HepG2 (cell line): ENCODE results near the gene COL18A1. TPM values are rescaled to one million over a fixed set of nuclear protein-coding genes. Genes with fewer than 3 reads are reported as not detected.
A peak's percentile ranks its signal among the peaks of the same experiment; 100 is the strongest.

Source experiments
- ADNP ChIP-seq: sonication (generic); formaldehyde crosslinking; IDR thresholded peaks from 2 replicates; pipeline ENCODE4 v1.4.0; 2020; ENCODE audit warnings: missing genetic modification reagents
- BRCA1 ChIP-seq: sonication (generic); formaldehyde crosslinking; IDR thresholded peaks from 2 replicates; pipeline ENCODE4 v1.4.0; 2020; ENCODE audit warnings: missing genetic modification reagents
- BRD4 ChIP-seq: sonication (generic); formaldehyde crosslinking; IDR thresholded peaks from 2 replicates; pipeline ENCODE4 v1.4.0; 2020; ENCODE audit warnings: missing genetic modification reagents
- CBX1 ChIP-seq: IDR thresholded peaks from one replicate; pipeline ENCODE4 v1.6.1; 2016; ENCODE audit warnings: antibody characterized with exemption, low read depth
- CEBPG ChIP-seq: IDR thresholded peaks from 2 replicates; pipeline ENCODE4 v1.6.1; 2016
- FOXJ3 ChIP-seq: sonication (generic); formaldehyde crosslinking; IDR thresholded peaks from 2 replicates; pipeline ENCODE4 v1.4.0; 2020; ENCODE audit warnings: missing genetic modification reagents, mild to moderate bottlenecking, borderline replicate concordance
- MIER2 ChIP-seq: IDR thresholded peaks from 2 replicates; pipeline ENCODE4 v1.6.1; 2016; ENCODE audit warnings: missing biosample characterization, missing genetic modification reagents
- SMAD1 ChIP-seq: sonication (generic); formaldehyde crosslinking; IDR thresholded peaks from 2 replicates; pipeline ENCODE4 v1.4.0; 2020; ENCODE audit warnings: missing genetic modification reagents, low read depth, mild to moderate bottlenecking, borderline replicate concordance
- TBX3 ChIP-seq: fragments of 450-650 bp; IDR thresholded peaks from 2 replicates; pipeline ENCODE4 v1.6.1; 2017; ENCODE audit warnings: antibody characterized with exemption, mild to moderate bottlenecking, inconsistent platforms, borderline replicate concordance
- TCF7L2 ChIP-seq: IDR thresholded peaks from 2 replicates; pipeline ENCODE4 v1.6.1; 2011; ENCODE audit warnings: mild to moderate bottlenecking, low read depth, low read length, moderate library complexity
- ZBTB7A ChIP-seq: sonication (generic); formaldehyde crosslinking; IDR thresholded peaks from 2 replicates; pipeline ENCODE4 v1.8.0; 2022; ENCODE audit warnings: mild to moderate bottlenecking, missing genetic modification reagents
- ZNF460 ChIP-seq: sonication (generic); formaldehyde crosslinking; IDR thresholded peaks from 2 replicates; pipeline ENCODE4 v1.5.1; 2020; ENCODE audit warnings: missing genetic modification reagents, mild to moderate bottlenecking, borderline replicate concordance
- ZNF652 ChIP-seq: IDR thresholded peaks from 2 replicates; pipeline ENCODE4 v1.6.1; 2016; ENCODE audit warnings: low read depth, borderline replicate concordance
- ZSCAN30 ChIP-seq: sonication (generic); formaldehyde crosslinking; IDR thresholded peaks from 2 replicates; pipeline ENCODE4 v1.5.0; 2020; ENCODE audit warnings: mild to moderate bottlenecking, missing genetic modification reagents
- polyA plus RNA-seq, 8 experiments: library from polyadenylated mRNA; depleted of rRNA in 3 of 8; stranded (reverse) in 7 of 8; unstranded in 1 of 8; fragments of >200 nt; fragmentation: Illumina TruSeq in 4 of 8; extraction: Trizol in 4 of 8; gene quantifications; 2 replicates each; pipeline versions ENCODE4 v1.2.1 to v1.2.3, GENCODE V29; 2011 to 2016; ENCODE audit warnings: low read depth in 4 of 8, missing spikeins in 1 of 8, mixed read lengths in 1 of 8; ENCODE audit not compliant: insufficient read depth in 1 of 8
- total RNA-seq, 5 experiments: library from RNA; depleted of rRNA; stranded (reverse); fragments of >200 nt; fragmentation: Illumina TruSeq; extraction: Trizol; gene quantifications; 2 replicates each; pipeline ENCODE4 v1.2.3, GENCODE V29; 2016; ENCODE audit warnings: low read depth in 1 of 5
- TF ChIP-seq, protein P1 (sequence below): sonication (generic); formaldehyde crosslinking; IDR thresholded peaks from 2 replicates; pipeline ENCODE4 v1.8.1; 2023; ENCODE audit warnings: mild to moderate bottlenecking, moderate library complexity, missing genetic modification reagents
- TF ChIP-seq, protein P2 (sequence below): sonication (generic); formaldehyde crosslinking; IDR thresholded peaks from 2 replicates; pipeline ENCODE4 v1.9.0; 2022; ENCODE audit warnings: missing genetic modification reagents, mild to moderate bottlenecking, borderline replicate concordance
- TF ChIP-seq, protein P3 (sequence below): IDR thresholded peaks from 2 replicates; pipeline ENCODE4 v1.6.1; 2016; ENCODE audit warnings: low read depth
- TF ChIP-seq, protein P4 (sequence below), 2 experiments: sonication (generic) in 1 of 2; formaldehyde crosslinking in 1 of 2; IDR thresholded peaks; 2 replicates each; pipeline versions ENCODE4 v1.6.1 to v1.9.0; 2014 to 2022; ENCODE audit warnings: antibody characterized with exemption in 1 of 2, borderline replicate concordance in 1 of 2, inconsistent platforms in 1 of 2, low read depth in 1 of 2, missing genetic modification reagents in 1 of 2

The COL18A1 gene
- total and polyA plus RNA-seq, 2 of the 13 experiments (the other 11 are each of a cell fraction or from before 2014, with no cell fraction given) = 79.0 to 102 TPM

DNA sequence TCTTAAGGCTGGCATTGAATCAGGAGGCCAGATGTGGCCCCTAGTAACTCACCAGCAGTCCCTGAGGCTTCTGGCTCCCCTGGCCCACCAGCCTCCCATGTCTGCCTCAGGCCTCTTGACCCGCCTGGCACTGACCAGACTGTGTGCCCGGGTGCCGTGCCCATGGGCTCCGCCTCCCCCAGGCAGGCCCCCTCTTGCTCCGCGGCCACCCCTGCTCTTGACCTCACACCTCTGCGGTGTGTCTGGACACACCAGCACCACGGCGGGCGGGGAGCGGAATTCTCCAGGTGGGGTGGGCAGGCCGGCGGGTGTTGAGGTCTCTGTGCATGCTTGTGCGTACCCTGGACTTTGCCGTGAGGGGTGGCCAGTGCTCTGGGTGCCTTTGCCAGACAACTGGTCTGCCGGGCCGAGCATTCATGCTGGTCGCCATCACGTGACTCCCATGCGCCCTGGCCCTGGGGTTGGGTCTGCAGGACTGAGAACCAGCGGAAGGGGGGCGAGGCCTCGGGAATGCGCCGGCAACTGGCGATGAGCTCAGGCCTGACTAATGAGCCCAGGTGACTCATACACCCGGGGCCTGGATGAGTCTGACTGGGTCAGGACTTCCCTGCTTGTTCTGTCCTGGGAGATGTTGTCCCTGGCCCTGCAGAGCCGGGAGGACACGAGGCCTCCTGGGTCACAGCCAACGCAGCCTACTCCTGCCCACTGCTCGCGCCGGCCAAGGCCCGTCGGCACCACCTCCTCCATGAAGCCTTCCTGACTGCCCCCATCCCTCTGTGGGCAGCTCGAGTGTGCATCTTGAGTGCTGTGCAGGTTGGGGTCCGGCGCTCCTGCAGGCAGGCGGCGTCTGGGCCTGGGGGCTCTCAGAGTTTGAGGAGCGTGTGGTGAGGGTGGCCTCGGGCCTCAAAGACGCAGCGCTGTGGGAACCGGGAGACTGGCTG lies 22.6 kb downstream of the COL18A1 start (continued):
- TF ChIP-seq, protein P1, sequence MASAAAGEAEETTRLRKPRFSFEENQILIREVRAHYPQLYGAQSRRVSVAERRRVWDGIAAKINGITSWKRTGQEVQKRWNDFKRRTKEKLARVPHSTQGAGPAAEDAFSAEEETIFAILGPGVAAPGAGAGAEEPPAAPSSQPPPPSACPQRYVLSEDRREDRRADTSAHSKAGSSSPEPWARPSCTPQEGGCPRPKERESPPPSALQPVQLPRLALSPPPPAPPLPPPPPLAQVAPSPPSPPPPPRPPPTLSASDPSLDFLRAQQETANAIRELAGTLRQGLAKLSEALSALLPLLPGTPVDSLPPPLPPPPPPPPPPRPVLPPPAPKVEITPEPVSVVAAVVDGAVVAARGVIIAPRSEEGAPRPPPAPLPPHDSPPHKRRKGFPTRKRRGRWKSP (CRISPR knock-in tag) = peak; percentile 77; the same call in 1 of the 2 replicates
- TF ChIP-seq ZSCAN30 (CRISPR knock-in tag) = no peak
- peak; percentile 73; the same call in 1 of the 2 replicates for TF ChIP-seq ADNP (CRISPR knock-in tag)
- peak; percentile 80 for TF ChIP-seq BRD4 (CRISPR knock-in tag)
- TF ChIP-seq FOXJ3 (CRISPR knock-in tag) = peak; percentile 60; the same call in 1 of the 2 replicates
- TF ChIP-seq ZNF652 = no peak
- TF ChIP-seq, protein P2, sequence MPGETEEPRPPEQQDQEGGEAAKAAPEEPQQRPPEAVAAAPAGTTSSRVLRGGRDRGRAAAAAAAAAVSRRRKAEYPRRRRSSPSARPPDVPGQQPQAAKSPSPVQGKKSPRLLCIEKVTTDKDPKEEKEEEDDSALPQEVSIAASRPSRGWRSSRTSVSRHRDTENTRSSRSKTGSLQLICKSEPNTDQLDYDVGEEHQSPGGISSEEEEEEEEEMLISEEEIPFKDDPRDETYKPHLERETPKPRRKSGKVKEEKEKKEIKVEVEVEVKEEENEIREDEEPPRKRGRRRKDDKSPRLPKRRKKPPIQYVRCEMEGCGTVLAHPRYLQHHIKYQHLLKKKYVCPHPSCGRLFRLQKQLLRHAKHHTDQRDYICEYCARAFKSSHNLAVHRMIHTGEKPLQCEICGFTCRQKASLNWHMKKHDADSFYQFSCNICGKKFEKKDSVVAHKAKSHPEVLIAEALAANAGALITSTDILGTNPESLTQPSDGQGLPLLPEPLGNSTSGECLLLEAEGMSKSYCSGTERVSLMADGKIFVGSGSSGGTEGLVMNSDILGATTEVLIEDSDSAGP (CRISPR knock-in tag) = peak; percentile 92
- TF ChIP-seq, protein P3, sequence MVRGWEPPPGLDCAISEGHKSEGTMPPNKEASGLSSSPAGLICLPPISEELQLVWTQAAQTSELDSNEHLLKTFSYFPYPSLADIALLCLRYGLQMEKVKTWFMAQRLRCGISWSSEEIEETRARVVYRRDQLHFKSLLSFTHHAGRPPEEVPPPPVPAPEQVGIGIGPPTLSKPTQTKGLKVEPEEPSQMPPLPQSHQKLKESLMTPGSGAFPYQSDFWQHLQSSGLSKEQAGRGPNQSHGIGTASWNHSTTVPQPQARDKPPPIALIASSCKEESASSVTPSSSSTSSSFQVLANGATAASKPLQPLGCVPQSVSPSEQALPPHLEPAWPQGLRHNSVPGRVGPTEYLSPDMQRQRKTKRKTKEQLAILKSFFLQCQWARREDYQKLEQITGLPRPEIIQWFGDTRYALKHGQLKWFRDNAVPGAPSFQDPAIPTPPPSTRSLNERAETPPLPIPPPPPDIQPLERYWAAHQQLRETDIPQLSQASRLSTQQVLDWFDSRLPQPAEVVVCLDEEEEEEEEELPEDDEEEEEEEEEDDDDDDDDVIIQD (CRISPR knock-in tag) = peak; percentile 64; the same call in 1 of the 2 replicates
- TF ChIP-seq CEBPG (CRISPR knock-in tag) = peak; percentile 25; the same call in 1 of the 2 replicates
- peak; percentile 95 for TF ChIP-seq ZBTB7A (CRISPR knock-in tag)
- TF ChIP-seq BRCA1 (CRISPR knock-in tag) = peak; percentile 95
- TF ChIP-seq SMAD1 (CRISPR knock-in tag) = peak; percentile 71; the same call in 1 of the 2 replicates
- TF ChIP-seq, protein P4, sequence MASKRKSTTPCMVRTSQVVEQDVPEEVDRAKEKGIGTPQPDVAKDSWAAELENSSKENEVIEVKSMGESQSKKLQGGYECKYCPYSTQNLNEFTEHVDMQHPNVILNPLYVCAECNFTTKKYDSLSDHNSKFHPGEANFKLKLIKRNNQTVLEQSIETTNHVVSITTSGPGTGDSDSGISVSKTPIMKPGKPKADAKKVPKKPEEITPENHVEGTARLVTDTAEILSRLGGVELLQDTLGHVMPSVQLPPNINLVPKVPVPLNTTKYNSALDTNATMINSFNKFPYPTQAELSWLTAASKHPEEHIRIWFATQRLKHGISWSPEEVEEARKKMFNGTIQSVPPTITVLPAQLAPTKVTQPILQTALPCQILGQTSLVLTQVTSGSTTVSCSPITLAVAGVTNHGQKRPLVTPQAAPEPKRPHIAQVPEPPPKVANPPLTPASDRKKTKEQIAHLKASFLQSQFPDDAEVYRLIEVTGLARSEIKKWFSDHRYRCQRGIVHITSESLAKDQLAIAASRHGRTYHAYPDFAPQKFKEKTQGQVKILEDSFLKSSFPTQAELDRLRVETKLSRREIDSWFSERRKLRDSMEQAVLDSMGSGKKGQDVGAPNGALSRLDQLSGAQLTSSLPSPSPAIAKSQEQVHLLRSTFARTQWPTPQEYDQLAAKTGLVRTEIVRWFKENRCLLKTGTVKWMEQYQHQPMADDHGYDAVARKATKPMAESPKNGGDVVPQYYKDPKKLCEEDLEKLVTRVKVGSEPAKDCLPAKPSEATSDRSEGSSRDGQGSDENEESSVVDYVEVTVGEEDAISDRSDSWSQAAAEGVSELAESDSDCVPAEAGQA (IDR thresholded peaks at IDR 0.05; ENCODE audit: low read depth) = peak; percentile 59
- TF ChIP-seq, protein P4 (CRISPR knock-in tag; IDR thresholded peaks at IDR 0.05; ENCODE audit: borderline replicate concordance) = 0 out of 2 replicates have a peak, but pooled peaks have one; percentile 64
- peak; percentile 73 for TF ChIP-seq TBX3
- TF ChIP-seq CBX1 = peak; percentile 86
- TF ChIP-seq TCF7L2 = no peak
- TF ChIP-seq ZNF460 = peak; percentile 56; the same call in 1 of the 2 replicates
- peak; percentile 70 for TF ChIP-seq MIER2 (CRISPR knock-in tag)
